Mesodermal cell (in vitro differentiated cells): ENCODE data around the gene IL7R.
A peak's percentile ranks its signal among the peaks of the same experiment; 100 is the strongest.
"Not testable (repeated sequence)": the region's sequence is repeated elsewhere in the genome, so short reads cannot be mapped to it uniquely, and the experiment has no call there.

Experiments used
- H3K27ac ChIP-seq: 2 replicates; pipeline ENCODE4 v1.7.0; 2013; ENCODE audit warnings: mild to moderate bottlenecking, low read depth, low read length, moderate library complexity; ENCODE audit not compliant: severe bottlenecking
- H3K36me3 ChIP-seq: 2 replicates; pipeline ENCODE4 v1.7.1; 2013; ENCODE audit warnings: mild to moderate bottlenecking, low read length, moderate library complexity; ENCODE audit not compliant: control insufficient read depth, insufficient read depth
- H3K4me1 ChIP-seq: one replicate; pipeline ENCODE4 v1.7.1; 2013; ENCODE audit warnings: mild to moderate bottlenecking, low read length; ENCODE audit not compliant: insufficient read depth, control insufficient read depth, poor library complexity, severe bottlenecking
- H3K4me3 ChIP-seq: 2 replicates; pipeline ENCODE4 v1.7.0; 2013; ENCODE audit warnings: low read length, control low read depth, mild to moderate bottlenecking; ENCODE audit not compliant: insufficient read depth, poor library complexity, severe bottlenecking; ENCODE audit errors: extremely low read depth
- H3K9me3 ChIP-seq: 2 replicates; pipeline ENCODE4 v1.7.1; 2013; ENCODE audit warnings: mild to moderate bottlenecking, low read length, moderate library complexity; ENCODE audit not compliant: control insufficient read depth
- WGBS, 2 experiments: methylation state at CpG; one replicate each; pipeline ENCODE4 v1.1.5; 2013; ENCODE audit warnings: missing lambda C conversion rate in 2 of 2; ENCODE audit not compliant: insufficient coverage in 2 of 2; 5-methylcytosine and 5-hydroxymethylcytosine counted together

IL7R gene

DNA sequence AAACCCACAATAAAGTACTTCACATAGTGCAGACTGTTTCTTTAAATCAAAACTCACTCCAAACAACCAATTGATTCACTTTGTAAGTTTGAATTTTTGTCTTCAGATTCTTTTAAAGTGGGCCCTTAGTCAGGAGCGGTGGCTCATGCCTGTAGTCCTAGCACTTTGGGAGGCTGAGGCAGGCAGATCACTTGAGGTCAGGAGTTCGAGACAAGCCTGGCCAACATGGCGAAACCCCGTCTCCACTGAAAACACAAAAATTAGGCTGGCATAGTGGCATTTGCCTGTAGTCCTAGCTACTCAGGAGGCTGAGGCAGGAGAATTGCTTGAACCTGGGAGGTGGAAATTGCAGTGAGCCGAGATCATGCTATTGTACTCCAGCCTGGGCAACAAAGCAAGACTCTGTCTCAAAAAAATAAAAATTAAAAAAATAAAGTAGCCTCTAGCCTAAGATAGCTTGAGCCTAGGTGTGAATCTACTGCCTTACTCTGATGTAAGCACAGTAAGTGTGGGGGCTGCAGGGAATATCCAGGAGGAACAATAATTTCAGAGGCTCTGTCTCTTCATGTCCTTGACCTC lies 416 bp upstream of the IL7R start:
- H3K9me3 ChIP-seq, H3K4me3 ChIP-seq, H3K36me3 ChIP-seq: not testable (repeated sequence)
- Histone ChIP-seq H3K27ac (peak overlapping the region; percentile 48), H3K4me1 (peaks cover 19% of the 10 kb centered on the region)
- 96 to 100% methylated on average over 4 of the region's 5 CpGs for WGBS, 2 experiments

DNA sequence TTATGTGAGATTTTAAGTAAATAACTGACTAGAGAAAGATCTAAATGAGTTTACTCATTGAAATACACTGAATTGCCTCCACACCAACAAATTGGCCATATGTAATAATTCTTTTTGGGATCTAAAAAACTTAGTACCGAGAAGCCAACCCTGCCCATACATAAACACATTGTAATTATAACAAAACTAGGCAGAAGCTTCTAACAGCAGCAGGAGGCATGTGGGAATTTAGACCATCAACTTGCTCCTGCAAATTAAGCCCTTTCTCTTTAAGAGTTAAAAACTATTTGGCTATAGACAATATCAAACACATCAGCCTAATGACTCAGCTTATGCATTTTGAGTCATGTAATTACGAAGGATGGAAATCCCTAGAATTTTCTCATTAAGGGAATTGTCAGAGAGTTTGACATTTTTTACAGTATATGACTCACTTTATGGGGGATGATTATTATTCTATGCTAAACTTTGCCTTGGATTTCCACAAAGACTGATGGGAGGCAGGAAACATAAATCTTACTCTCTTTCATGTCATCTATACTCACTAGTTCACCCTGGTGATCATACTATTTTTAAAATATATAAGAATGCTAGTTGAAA lies 1.0 kb downstream of the IL7R start:
- WGBS, 2 experiments, result no CpG with 5 or more reads among the region's 2 CpGs
- no peaks in the 10 kb centered on the region for H3K36me3 ChIP-seq
- no peak overlapping the region for H3K27ac ChIP-seq
- H3K9me3 ChIP-seq, result no peaks in the 10 kb centered on the region
- H3K4me1 ChIP-seq, result peaks cover 19% of the 10 kb centered on the region
- no peak overlapping the region for H3K4me3 ChIP-seq

DNA sequence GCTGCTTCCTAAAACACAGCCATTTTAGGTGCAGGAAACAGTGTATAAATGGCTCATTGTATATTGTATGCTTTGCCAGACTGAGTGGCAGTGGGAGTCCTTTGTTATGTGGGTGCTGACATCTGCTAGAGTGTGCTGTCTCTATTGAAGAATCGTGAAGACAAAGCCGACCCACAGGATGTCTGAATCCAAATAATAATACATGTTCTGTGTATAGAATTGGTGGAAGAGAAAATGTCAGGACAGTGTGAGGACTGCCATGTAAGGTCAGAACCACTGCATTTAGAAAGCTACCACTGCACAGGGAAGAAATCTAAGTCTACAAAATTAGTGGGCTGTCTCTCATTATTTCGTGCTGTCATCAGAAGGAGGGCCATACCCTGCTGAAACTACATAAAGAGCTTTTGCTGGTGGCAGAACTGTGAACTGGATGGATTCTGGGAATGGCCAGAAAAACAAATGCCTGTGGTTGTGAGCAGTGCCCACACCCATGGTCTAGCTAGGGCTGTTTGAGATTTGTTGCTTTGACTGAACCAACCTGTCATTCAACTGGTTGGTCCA lies 2.5 kb downstream of the IL7R start:
- Histone ChIP-seq H3K4me1 (peaks cover 19% of the 10 kb centered on the region), H3K9me3 (no peaks in the 10 kb centered on the region), H3K36me3 (no peaks in the 10 kb centered on the region), H3K27ac (peak overlapping the region; percentile 26), H3K4me3 (no peak overlapping the region)
- 36% methylated on average over 3 of the region's 3 CpGs; no CpG with 5 or more reads in 1 of the 2 experiments for WGBS, 2 experiments

DNA sequence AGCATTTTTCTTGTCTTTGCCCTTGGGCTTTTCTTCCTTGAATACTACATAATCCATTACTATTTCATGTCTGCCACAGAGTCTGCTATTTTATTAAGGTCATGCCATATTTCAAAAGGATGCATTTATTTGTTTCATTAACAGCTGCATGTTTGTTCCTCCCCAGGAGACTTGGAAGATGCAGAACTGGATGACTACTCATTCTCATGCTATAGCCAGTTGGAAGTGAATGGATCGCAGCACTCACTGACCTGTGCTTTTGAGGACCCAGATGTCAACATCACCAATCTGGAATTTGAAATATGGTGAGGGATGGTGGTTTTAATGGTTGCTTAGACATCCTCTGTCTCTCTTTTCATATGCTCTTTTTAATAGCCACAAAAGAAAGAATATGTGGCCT lies 4.0 kb downstream of the IL7R start:
- Histone ChIP-seq H3K4me1 (peaks cover 19% of the 10 kb centered on the region), H3K4me3 (no peak overlapping the region), H3K27ac (no peak overlapping the region), H3K36me3 (no peaks in the 10 kb centered on the region), H3K9me3 (no peaks in the 10 kb centered on the region)
- WGBS, 2 experiments, result 100% methylated on average over 1 of the region's 1 CpG; no CpG with 5 or more reads in 1 of the 2 experiments

DNA sequence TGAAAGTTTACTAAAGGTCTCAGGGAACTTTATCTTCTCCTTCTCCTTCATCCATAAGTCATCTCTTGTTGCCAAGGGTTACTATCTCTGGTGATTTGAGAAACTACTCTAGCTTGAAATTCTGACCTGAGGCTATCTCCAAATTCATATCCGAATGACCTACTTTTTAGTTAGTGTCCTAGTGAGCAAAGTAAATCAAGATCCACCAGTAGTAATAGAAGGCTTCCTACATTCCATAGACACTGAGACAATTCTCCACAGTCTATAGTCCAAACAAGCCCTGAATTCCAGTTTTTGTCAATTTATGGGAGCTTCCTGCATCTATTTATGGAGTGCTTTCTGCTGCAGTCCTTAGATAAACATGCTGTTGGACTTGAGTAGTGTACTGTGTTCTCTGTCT lies 5.0 kb downstream of the IL7R start:
- H3K4me1 ChIP-seq, result peaks cover 12% of the 10 kb centered on the region
- H3K36me3 ChIP-seq, result no peaks in the 10 kb centered on the region
- WGBS, 2 experiments, result 86% methylated on average over 1 of the region's 1 CpG; no CpG with 5 or more reads in 1 of the 2 experiments
- H3K4me3 ChIP-seq, result no peak overlapping the region
- no peaks in the 10 kb centered on the region for H3K9me3 ChIP-seq
- H3K27ac ChIP-seq, result no peak overlapping the region

DNA sequence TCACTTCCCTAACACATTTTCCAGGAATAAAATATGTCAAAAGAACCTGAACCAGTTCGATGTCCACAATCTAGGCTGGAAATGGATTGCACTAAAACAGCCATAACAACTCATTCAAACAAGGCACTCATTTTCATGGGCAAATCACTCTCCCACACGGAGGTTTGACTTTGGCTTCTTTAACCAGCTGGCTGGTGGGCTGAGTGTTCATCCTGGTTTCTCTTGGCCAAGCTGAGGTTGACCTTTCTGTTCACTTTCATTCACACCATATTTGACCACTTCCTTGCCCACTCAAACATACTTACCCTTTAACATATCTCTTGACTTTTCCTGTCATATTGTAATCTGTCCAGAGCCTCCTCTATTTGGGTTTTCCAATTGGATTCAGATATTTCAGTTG lies 5.4 kb downstream of the IL7R start:
- Histone ChIP-seq H3K36me3 (no peaks in the 10 kb centered on the region), H3K4me1 (peaks cover 8% of the 10 kb centered on the region), H3K27ac (no peak overlapping the region), H3K4me3 (no peak overlapping the region), H3K9me3 (no peaks in the 10 kb centered on the region)
- WGBS, 2 experiments, result 89 to 100% methylated on average over 2 of the region's 2 CpGs

DNA sequence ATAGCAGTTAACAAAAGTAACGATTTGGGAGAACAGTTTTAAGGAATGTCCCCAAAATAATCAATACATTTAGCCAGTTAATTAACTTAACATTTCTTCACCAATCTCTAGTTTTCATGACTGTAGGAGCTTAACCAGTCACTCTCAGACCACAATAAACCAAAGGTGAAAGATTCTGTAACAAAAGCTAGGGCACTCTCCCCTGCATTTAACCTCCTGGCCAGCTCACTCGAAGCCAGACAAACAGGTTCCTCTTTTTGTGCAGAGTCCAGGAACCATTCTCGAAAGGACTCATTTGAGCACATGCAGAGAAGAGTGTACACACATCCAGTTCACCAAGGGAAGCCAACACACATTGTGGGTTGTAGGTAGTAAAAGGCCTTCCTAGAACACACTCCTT lies 6.5 kb downstream of the IL7R start:
- Histone ChIP-seq H3K4me3 (no peak overlapping the region), H3K36me3 (no peaks in the 10 kb centered on the region), H3K27ac (no peak overlapping the region), H3K9me3 (no peaks in the 10 kb centered on the region), H3K4me1 (no peaks in the 10 kb centered on the region)
- WGBS, 2 experiments, result 93 to 100% methylated on average over 2 of the region's 3 CpGs

DNA sequence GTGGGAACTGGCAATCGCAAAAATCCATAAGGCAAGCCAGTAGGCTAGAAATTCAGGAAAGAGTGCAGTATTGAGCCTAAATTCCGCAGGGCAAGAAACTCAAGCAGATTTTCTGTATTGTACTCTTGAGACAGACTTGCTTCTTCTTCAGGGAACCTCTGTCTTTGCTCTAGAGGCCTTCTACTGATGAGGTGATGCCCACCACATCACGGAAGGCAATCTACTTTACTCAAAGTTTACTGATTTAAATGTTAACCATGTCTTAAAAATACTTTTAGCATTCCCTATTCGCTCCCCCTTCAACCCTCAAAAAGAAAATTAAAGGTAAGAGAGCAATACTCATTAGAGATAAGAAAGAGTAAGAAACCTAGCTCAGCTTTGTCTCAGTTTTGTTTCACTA lies 11.3 kb downstream of the IL7R start:
- H3K4me3 ChIP-seq, result no peak overlapping the region
- no peaks in the 10 kb centered on the region for H3K4me1 ChIP-seq
- no peaks in the 10 kb centered on the region for H3K9me3 ChIP-seq
- H3K36me3 ChIP-seq, result no peaks in the 10 kb centered on the region
- WGBS, 2 experiments, result 89 to 100% methylated on average over 2 to 3 of the region's 4 CpGs
- H3K27ac ChIP-seq, result no peak overlapping the region

DNA sequence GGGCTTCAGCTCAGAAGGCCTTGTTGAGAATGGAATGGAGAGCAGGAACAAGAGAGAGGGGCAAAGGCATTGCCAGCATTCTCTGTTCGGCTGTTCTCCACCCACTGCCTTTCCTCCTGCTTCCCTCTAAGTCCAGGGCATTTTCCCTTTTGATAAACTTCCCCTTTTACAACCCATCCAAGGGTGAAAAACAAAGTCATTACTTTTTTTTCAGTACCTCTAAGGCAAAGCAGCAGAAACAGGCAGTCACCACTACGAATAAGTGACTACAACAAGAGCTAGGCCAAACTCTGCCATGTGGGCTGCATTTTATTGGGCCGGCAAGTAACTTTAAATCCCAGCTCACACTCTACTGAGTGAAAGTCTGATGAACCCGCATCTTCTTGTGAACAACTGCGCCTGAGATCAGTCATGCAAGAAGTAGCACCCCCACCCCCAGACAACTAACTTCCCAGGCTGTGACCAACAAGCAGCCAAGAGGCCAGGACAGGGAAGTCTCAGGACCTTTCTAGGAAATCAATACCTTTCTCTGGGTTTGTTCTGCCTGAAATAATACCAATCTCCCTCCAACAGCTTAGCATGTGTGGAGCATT lies 13.1 kb downstream of the IL7R start:
- Histone ChIP-seq H3K9me3 (no peaks in the 10 kb centered on the region), H3K27ac (no peak overlapping the region), H3K4me3 (no peak overlapping the region), H3K36me3 (no peaks in the 10 kb centered on the region), H3K4me1 (no peaks in the 10 kb centered on the region)
- 87 to 89% methylated on average over 5 of the region's 5 CpGs for WGBS, 2 experiments

DNA sequence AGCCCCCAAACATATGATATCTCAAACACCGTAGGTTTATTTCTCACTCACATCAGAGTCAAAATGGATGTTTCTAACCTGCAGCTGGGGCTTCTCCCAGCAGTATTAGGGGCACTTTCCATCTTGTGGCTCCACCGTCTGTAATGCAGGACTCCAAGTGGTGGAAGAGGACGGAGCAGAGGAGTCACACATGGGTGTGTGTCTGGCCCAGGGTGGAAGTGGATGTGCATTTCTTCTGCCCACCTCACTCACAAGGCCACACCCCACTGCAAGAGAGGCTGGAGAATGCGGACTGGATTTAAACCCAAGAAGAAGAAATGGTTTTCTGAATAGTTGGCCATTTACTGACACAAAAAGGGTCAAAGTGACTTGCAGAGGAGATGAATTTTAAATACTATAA lies 13.9 kb downstream of the IL7R start:
- no peak overlapping the region for H3K27ac ChIP-seq
- H3K4me3 ChIP-seq, result no peak overlapping the region
- no peaks in the 10 kb centered on the region for H3K36me3 ChIP-seq
- H3K4me1 ChIP-seq, result no peaks in the 10 kb centered on the region
- no peaks in the 10 kb centered on the region for H3K9me3 ChIP-seq
- 100% methylated on average over 2 of the region's 4 CpGs; no CpG with 5 or more reads in 1 of the 2 experiments for WGBS, 2 experiments

DNA sequence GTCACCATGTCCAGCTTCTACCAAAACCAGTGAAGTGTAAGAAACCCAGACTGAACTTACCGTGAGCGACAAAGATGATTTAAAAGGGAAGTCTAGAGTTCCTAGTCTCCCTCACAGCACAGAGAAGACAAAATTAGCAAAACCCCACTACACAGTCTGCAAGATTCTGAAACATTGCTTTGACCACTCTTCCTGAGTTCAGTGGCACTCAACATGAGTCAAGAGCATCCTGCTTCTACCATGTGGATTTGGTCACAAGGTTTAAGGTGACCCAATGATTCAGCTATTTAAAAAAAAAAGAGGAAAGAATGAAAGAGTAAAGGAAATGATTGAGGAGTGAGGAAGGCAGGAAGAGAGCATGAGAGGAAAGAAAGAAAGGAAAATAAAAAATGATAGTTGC lies 19.8 kb downstream of the IL7R start:
- 80 to 100% methylated on average over 2 of the region's 2 CpGs for WGBS, 2 experiments
- Histone ChIP-seq H3K27ac (no peak overlapping the region), H3K4me1 (no peaks in the 10 kb centered on the region)

More for the DNA sequence above, 19.8 kb downstream of the IL7R start:
- Histone ChIP-seq H3K36me3 (no peaks in the 10 kb centered on the region), H3K9me3 (no peaks in the 10 kb centered on the region), H3K4me3 (no peak overlapping the region)
